Measurements from ENCODE around the gene TTLL11. TPM values are rescaled to one million over a fixed set of nuclear protein-coding genes. Genes with fewer than 3 reads are reported as not detected.

Gene TTLL11
- total RNA-seq, 1 experiment from 2014 or later: 1.5 TPM

GRCh38 chr9:121874524-121874923 lies 218.6 kb downstream of the TTLL11 start:
- Histone ChIP-seq H4K20me1 (ENCODE audit: control insufficient read depth, insufficient read depth, insufficient read length) (no peaks in the 10 kb centered on the region), H2BK120ac (ENCODE audit: low read depth, low read length, poor library complexity, severe bottlenecking) (no peak overlapping the region), H3T11ph (ENCODE audit: low read length) (no peak overlapping the region), H2BK12ac (ENCODE audit: insufficient read length, low read depth, low read length) (no peak overlapping the region), H3K4me2 (ENCODE audit: insufficient read depth, insufficient read length, low read length) (no peak overlapping the region), H3K23me2 (ENCODE audit: insufficient read length, low read depth, low read length, poor library complexity, severe bottlenecking) (no peaks in the 10 kb centered on the region), H3K79me2 (ENCODE audit: insufficient read depth, low read length) (no peaks in the 10 kb centered on the region), H3K9ac (ENCODE audit: extremely low read depth, insufficient read length, low read length) (no peak overlapping the region), H3K4ac (ENCODE audit: low read depth, low read length) (no peak overlapping the region), H3K18ac (ENCODE audit: insufficient read length, low read depth, low read length) (no peak overlapping the region), H4K5ac (ENCODE audit: insufficient read length, low read depth, low read length) (no peak overlapping the region), H3K14ac (ENCODE audit: insufficient read depth, low read length) (no peak overlapping the region), H3K79me1 (ENCODE audit: insufficient read depth, low read depth, low read length, poor library complexity, severe bottlenecking) (no peaks in the 10 kb centered on the region), H2BK15ac (ENCODE audit: low read depth, low read length) (no peak overlapping the region), H3K23ac (ENCODE audit: insufficient read length, low read depth, low read length) (no peak overlapping the region), H4K91ac (ENCODE audit: insufficient read length, low read depth, low read length) (no peak overlapping the region), H4K8ac (replicated peaks; ENCODE audit: insufficient read length, low read depth, low read length) (no peak overlapping the region), H3K56ac (ENCODE audit: insufficient read length, low read depth, low read length) (no peak overlapping the region), H2AFZ (ENCODE audit: low read length) (no peak overlapping the region), H2AK5ac (ENCODE audit: insufficient read length, low read length) (no peak overlapping the region), H3K9me3 (ENCODE audit: control insufficient read depth, low read depth, low read length) (no peaks in the 10 kb centered on the region), H3K27ac (ENCODE audit: insufficient read length, low read depth, low read length) (no peak overlapping the region), H2BK20ac (ENCODE audit: low read depth, low read length, poor library complexity, severe bottlenecking) (no peak overlapping the region), H2BK5ac (ENCODE audit: insufficient read length, low read length) (no peak overlapping the region), H3K27me3 (ENCODE audit: insufficient read depth, low read length) (no peaks in the 10 kb centered on the region), H3K4me1 (ENCODE audit: insufficient read depth, low read length) (no peaks in the 10 kb centered on the region)
- WGBS (ENCODE audit: extremely low coverage, insufficient read length, low lambda C conversion rate): no CpG with 5 or more reads among the region's 6 CpGs
- DNase-seq: no peak
- no peaks in the 10 kb centered on the region for H3K9me3 Mint-ChIP-seq
- no peaks in the 10 kb centered on the region for H3K4me1 Mint-ChIP-seq
- peaks cover 2% of the 10 kb centered on the region for H3K27me3 Mint-ChIP-seq (ENCODE audit: low read depth)
- no peak for TF ChIP-seq CTCF (conservative IDR thresholded peaks at IDR 0.05)
- H3K27ac Mint-ChIP-seq: no peak overlapping the region; a peak in 1 of 7 replicates
- no peak overlapping the region for H3K4me3 Mint-ChIP-seq
- H3K36me3 Mint-ChIP-seq (ENCODE audit: insufficient read depth in 1 of 3, low read depth in 3 of 3): no peaks in the 10 kb centered on the region

All from H9 (cell line).